ENCODE results near the gene PDCD6IP.

DNA sequence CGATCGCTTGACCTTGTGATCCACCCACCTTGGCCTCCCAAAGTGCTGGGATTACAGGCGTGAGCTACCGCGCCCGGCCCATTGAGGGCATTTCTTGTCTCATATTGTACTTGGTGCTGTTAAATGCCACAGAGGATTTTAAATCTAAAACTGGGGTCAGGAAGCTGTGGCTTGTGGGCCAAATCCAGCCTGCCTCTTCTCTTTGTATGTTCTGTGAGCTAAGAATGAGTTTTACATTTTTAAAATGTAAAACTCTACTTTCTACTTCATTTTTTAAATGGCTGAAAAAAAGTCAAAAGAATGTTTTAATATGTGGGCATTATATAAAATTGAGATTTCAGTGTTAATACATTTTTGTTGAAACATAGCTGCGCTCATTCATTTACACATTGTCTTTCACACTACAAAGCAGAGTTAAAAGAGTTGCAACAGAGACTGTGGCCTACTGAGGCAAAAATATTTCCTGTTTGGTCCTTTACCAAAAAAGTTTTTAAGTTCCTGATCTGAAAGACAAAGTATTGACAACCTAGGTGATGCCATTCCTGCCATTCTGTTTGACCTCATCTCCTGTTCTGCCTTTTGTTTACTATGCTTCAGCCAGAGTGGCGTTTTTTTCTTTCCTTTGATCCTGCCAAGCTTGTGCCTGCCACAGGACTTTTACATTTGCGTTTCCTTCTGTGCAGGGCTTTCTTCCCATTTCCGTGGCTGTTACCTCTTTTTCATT lies 50.4 kb downstream of the PDCD6IP start:
- TF ChIP-seq REPIN1 (CRISPR knock-in tag; IDR thresholded peaks at IDR 0.05; ENCODE audit: borderline replicate concordance, low read depth) (no peak), RFX5 (IDR thresholded peaks at IDR 0.05; ENCODE audit: low read depth, low read length) (no peak), POLR2A (IDR thresholded peaks at IDR 0.05; ENCODE audit: insufficient read depth in 1 of 2, low read depth in 2 of 2, low read length in 2 of 2) (no peak), FOXJ3 (CRISPR knock-in tag; IDR thresholded peaks at IDR 0.05; ENCODE audit: borderline replicate concordance) (no peak), ZBTB7A (CRISPR knock-in tag; IDR thresholded peaks at IDR 0.05) (no peak)
- TF ChIP-seq, protein P1, sequence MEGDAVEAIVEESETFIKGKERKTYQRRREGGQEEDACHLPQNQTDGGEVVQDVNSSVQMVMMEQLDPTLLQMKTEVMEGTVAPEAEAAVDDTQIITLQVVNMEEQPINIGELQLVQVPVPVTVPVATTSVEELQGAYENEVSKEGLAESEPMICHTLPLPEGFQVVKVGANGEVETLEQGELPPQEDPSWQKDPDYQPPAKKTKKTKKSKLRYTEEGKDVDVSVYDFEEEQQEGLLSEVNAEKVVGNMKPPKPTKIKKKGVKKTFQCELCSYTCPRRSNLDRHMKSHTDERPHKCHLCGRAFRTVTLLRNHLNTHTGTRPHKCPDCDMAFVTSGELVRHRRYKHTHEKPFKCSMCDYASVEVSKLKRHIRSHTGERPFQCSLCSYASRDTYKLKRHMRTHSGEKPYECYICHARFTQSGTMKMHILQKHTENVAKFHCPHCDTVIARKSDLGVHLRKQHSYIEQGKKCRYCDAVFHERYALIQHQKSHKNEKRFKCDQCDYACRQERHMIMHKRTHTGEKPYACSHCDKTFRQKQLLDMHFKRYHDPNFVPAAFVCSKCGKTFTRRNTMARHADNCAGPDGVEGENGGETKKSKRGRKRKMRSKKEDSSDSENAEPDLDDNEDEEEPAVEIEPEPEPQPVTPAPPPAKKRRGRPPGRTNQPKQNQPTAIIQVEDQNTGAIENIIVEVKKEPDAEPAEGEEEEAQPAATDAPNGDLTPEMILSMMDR (CRISPR knock-in tag; IDR thresholded peaks at IDR 0.05) = no peak
- TF ChIP-seq, protein P2, sequence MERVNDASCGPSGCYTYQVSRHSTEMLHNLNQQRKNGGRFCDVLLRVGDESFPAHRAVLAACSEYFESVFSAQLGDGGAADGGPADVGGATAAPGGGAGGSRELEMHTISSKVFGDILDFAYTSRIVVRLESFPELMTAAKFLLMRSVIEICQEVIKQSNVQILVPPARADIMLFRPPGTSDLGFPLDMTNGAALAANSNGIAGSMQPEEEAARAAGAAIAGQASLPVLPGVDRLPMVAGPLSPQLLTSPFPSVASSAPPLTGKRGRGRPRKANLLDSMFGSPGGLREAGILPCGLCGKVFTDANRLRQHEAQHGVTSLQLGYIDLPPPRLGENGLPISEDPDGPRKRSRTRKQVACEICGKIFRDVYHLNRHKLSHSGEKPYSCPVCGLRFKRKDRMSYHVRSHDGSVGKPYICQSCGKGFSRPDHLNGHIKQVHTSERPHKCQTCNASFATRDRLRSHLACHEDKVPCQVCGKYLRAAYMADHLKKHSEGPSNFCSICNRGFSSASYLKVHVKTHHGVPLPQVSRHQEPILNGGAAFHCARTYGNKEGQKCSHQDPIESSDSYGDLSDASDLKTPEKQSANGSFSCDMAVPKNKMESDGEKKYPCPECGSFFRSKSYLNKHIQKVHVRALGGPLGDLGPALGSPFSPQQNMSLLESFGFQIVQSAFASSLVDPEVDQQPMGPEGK (CRISPR knock-in tag; IDR thresholded peaks at IDR 0.05) = no peak
